HG03175 (cell line): ENCODE measurements around the gene MCAM.

ENCODE experiments used
- ATAC-seq: cut with Tn5 transposase; IDR thresholded peaks from one replicate; pipeline ENCODE4 v1.9.1; 2021; ENCODE audit warnings: mild to moderate bottlenecking, moderate library complexity; ENCODE audit not compliant: unreplicated experiment

MCAM gene

DNA sequence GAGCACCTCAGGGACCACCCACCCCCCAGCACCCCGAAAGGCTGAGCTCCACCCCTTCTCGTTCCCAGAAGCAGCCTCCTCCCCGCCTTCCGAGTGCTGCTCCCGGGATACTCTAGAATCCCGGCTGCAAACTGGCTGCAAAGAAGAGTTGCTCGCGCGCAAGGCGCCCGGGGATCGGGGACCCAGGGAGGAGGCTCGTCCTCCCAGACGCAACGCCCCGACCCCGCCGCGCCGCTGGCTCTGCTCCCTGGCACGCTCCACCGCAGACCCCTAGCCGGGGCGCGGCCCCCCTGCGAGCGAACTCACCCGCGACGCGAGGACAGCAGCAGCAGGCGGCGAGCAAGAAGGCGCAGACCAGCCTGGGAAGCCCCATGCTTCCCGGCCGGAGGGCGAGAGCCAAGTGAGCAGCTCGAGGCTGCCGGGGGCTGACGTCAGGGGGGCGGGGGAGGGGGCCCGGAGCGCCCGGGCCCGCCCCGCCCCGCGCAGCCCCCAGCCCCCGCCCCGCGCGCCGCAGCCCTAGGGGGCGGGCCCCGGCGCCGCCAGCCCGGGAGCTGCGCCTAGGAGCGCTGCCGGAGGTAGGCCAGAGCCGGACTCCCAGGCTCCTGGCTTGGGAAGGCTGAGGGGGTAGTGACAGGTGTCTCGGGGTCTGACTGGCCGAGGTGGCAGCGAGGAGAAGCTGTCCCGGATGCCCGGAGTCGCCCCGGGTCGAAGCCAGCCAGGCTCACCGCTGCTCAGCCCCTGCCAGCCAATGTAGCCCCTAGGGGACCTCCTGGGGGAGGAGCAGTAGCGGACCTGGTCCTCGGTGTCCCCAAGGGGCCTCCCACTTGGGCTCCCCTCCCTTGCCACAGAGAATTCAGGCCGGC lies at the start of gene MCAM:
TSS of gene MCAM (minus strand) at position 402 of the 863 bp plus-strand sequence. CDS start at position 373, 29 bp downstream.
- no peak for ATAC-seq

- no peak for ATAC-seq
These were observed 48.2 kb upstream of the MCAM start for GRCh38 chr11:119365071-119365591.

- ATAC-seq, result peak; percentile 45
These were observed 47.1 kb upstream of the MCAM start for GRCh38 chr11:119363851-119364590.

- no peak for ATAC-seq
These were observed 46.3 kb upstream of the MCAM start for GRCh38 chr11:119363081-119363850.

- ATAC-seq, result no peak
These were observed 45.8 kb upstream of the MCAM start for GRCh38 chr11:119362741-119363080.

- ATAC-seq, result no peak
These were observed 45.2 kb upstream of the MCAM start for GRCh38 chr11:119361941-119362725.

GRCh38 chr11:119361056-119361787 lies 44.3 kb upstream of the MCAM start:
- ATAC-seq, result no peak

GRCh38 chr11:119359365-119360214 lies 42.7 kb upstream of the MCAM start:
- ATAC-seq, result no peak

GRCh38 chr11:119357074-119357473 lies 40.1 kb upstream of the MCAM start:
- no peak for ATAC-seq

- peak; percentile 67 for ATAC-seq
These were observed 39.6 kb upstream of the MCAM start for GRCh38 chr11:119356349-119357031.

GRCh38 chr11:119355091-119355843 lies 38.3 kb upstream of the MCAM start:
- no peak for ATAC-seq

DNA sequence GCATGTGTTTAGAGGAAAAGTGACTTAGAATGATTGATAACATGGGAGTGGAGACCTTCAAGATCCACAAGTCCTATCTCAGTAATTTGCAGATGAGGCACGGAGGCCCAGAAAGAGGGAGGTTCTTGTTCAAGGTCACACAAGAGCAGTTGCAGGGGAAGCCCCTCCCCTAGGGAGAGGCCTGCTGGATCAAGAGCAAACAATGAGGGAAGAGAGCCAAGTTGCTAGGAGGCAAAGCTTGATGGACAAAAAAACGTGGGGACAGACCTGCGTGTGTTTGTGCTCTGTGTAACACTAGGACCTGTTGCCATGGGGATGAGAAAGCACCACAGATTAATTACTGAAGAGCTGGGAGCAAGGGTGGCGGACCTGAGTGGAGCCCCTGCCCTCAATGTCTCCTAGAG lies 35.9 kb upstream of the MCAM start:
- no peak for ATAC-seq

DNA sequence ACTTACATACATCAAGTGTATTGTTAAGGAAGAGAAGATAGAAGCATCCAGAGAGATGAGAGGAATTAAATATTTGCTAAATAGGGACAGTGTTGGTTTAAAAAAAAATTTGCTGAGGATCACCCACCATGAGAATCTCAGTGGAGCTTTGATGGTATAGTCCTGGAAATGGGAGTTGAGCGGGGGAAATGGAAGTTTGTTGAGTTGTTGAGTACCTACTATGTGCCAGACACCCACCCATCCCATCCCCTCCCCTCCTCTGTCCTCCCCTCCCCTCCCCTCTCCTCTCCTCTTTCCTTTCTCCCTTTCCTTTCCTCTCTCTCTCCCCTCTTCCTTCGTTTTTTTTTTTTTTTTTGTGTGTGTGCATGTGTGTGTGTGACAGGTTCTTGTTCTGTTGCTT lies 34.3 kb upstream of the MCAM start:
- no peak for ATAC-seq

- ATAC-seq, result no peak
These were observed 33.4 kb upstream of the MCAM start for GRCh38 chr11:119350302-119350701.

DNA sequence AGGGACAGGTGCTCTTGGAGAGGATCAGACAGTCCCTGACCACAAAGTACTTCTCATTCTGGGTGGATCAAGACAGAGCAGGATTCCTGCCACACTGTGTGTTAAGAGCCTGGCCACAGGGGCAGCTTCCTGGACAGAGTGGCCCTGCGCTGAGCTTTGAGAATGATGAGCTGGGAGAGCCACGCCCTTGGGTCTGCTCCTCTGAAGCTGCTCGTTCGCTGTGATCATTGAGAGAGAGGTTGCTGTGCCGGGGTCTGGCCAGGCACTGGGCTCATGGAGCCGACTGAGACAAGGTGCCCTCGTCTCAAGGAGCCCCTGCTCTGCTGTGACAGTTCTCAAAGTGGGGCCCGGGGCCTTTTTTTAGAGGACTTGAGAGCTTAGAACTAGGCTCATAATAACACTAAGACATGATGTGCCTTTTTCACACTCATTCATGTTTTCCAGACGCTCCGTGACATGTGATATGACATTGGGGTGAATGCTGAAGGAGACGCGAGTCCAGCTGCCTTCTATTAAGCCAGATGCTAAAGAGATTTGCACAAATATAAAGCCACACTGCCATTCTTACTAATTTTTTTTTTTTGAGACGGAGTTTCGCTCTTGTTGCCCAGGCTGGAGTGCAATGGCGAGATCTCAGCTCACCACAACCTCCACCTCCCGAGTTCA lies 31.1 kb upstream of the MCAM start:
- ATAC-seq, result no peak

DNA sequence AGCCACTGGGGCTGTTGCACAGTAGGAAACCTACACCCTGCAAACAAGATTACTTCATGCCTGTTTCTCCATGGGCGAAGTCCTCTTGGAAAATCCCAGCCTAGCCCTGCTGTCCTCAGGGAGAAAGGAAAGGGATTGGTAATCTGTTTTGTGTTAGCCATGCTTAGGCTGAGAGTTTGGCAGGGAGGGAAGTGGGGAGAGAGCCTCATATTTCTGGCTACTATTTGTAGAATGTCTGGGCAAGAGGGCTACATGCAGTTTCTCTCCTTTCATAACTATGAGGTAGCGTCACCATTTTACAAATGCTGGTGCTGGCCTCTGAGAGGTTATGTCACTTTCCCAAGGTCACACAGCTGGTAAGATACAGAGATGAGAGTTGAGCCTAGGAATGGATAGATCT lies 30.3 kb upstream of the MCAM start:
- ATAC-seq, result no peak

- ATAC-seq, result no peak
These were observed 29.7 kb upstream of the MCAM start, which contains the start of gene MFRP for GRCh38 chr11:119346605-119347004. TSS of gene MFRP (minus strand) at chr11:119346705. CDS start at chr11:119346513, 192 bp downstream.
